Tibial artery (tissue), 4 donors: ENCODE results near the gene NUMBL.

Experiments used
- DNase-seq, 2 donors: peaks; one replicate each; pipeline ENCODE4 v3.0.0-alpha.2; 2019
- H3K27ac ChIP-seq, 2 donors: fragments of 200-600 bp; sonication (generic) in 1 of 2; 1 replicate in 1 of 2; 2 replicates in 1 of 2; pipeline ENCODE4 v1.5.1; 2018 to 2019; ENCODE audit warnings: mild to moderate bottlenecking in 1 of 2
- H3K27me3 ChIP-seq, 2 donors: fragments of 200-600 bp; sonication (generic) in 1 of 2; one replicate each; pipeline versions ENCODE4 v1.5.1 to v1.6.0; 2016 to 2019
- H3K36me3 ChIP-seq, 3 donors: fragments of 200-600 bp; sonication (generic) in 2 of 3; one replicate each; pipeline ENCODE4 v1.5.1; 2016 to 2019; ENCODE audit warnings: mild to moderate bottlenecking in 2 of 3
- H3K4me1 ChIP-seq, 4 donors: fragments of 200-600 bp; sonication (generic) in 2 of 4; 1 replicate in 3 of 4; 2 replicates in 1 of 4; pipeline ENCODE4 v1.5.1; 2016 to 2019
- H3K4me3 ChIP-seq, 2 donors: fragments of 200-600 bp; sonication (generic) in 1 of 2; 1 replicate in 1 of 2; 2 replicates in 1 of 2; pipeline ENCODE4 v1.5.1; 2018 to 2019; ENCODE audit warnings: mild to moderate bottlenecking in 2 of 2
- H3K9me3 ChIP-seq, 3 donors: fragments of 200-600 bp; sonication (generic) in 1 of 3; one replicate each; pipeline ENCODE4 v1.5.1; 2016 to 2019
- intact Hi-C: fragments of 100-400 bp; cut with DNase I; formaldehyde crosslinking; loops from one replicate; pipeline ENCODE4 v1.15.0; 2023; ENCODE audit warnings: low total_unique reads
- TF ChIP-seq, protein P1 (sequence below), 2 experiments: fragments of 200-600 bp in 1 of 2; fragments of 450-650 bp in 1 of 2; IDR thresholded peaks; one replicate each; pipeline ENCODE4 v1.5.1; 2017 to 2019; ENCODE audit warnings: antibody characterized with exemption in 2 of 2, mild to moderate bottlenecking in 1 of 2, moderate library complexity in 1 of 2

Gene NUMBL

DNA sequence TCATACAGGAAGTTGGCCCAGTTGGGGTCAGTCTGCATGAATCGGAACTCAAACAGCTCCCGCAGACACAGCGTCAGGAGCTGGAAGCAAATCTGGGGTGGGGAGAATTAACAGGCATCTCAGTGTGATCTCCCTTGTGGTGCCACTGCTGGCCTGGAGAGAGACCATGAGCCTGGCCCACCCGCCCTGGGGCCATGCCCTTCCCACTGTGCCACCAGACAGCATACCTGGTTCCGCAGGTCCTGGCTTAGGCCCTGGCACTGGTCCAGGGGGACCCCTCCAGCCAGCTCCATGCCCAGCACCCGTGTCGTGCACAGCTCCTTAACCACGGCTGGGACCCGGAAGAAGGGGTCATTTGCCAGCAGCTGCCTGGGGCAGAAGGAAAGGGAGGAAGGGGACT is 9.6 kb upstream of the NUMBL start:
- no peak overlapping the region for H3K4me3 ChIP-seq
- H3K36me3 ChIP-seq = peaks cover 16 to 84% (median 56%) of the 10 kb centered on the region in 3 donors
- intact Hi-C loops = no loop called here
- TF ChIP-seq, protein P1, sequence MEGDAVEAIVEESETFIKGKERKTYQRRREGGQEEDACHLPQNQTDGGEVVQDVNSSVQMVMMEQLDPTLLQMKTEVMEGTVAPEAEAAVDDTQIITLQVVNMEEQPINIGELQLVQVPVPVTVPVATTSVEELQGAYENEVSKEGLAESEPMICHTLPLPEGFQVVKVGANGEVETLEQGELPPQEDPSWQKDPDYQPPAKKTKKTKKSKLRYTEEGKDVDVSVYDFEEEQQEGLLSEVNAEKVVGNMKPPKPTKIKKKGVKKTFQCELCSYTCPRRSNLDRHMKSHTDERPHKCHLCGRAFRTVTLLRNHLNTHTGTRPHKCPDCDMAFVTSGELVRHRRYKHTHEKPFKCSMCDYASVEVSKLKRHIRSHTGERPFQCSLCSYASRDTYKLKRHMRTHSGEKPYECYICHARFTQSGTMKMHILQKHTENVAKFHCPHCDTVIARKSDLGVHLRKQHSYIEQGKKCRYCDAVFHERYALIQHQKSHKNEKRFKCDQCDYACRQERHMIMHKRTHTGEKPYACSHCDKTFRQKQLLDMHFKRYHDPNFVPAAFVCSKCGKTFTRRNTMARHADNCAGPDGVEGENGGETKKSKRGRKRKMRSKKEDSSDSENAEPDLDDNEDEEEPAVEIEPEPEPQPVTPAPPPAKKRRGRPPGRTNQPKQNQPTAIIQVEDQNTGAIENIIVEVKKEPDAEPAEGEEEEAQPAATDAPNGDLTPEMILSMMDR (IDR thresholded peaks at IDR 0.05) = no peak
- no peaks in the 10 kb centered on the region for H3K27me3 ChIP-seq
- no peak for DNase-seq
- H3K9me3 ChIP-seq = no peaks in the 10 kb centered on the region
- no peak overlapping the region for H3K27ac ChIP-seq
- no peaks in the 10 kb centered on the region for H3K4me1 ChIP-seq

DNA sequence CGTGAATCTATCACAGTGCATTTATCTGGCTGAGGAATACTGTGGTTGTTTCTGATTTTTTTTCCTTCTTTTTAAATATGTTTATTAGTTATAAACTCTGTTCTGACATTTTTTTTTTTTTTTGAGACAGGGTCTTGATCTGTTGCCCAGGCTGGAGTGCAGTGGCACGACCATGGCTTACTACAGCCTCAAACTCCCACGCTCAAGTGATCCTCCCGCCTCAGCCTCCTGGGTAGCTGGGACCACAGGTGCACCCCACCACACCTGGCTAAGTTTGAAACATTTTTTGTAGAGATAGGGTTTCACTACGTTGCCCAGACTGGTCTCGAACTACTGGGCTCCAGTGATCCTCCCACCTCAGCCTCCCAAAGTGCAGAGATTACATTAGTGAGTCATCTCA is 6.6 kb upstream of the NUMBL start:
- H3K27ac ChIP-seq = no peak overlapping the region
- H3K4me1 ChIP-seq = no peaks in the 10 kb centered on the region
- intact Hi-C loops = no loop called here
- no peak for DNase-seq
- H3K36me3 ChIP-seq = peaks cover 0 to 83% (median 39%) of the 10 kb centered on the region in 3 donors
- TF ChIP-seq, protein P1 (IDR thresholded peaks at IDR 0.05) = no peak
- no peak overlapping the region for H3K4me3 ChIP-seq
- H3K9me3 ChIP-seq = no peaks in the 10 kb centered on the region
- H3K27me3 ChIP-seq = no peaks in the 10 kb centered on the region

DNA sequence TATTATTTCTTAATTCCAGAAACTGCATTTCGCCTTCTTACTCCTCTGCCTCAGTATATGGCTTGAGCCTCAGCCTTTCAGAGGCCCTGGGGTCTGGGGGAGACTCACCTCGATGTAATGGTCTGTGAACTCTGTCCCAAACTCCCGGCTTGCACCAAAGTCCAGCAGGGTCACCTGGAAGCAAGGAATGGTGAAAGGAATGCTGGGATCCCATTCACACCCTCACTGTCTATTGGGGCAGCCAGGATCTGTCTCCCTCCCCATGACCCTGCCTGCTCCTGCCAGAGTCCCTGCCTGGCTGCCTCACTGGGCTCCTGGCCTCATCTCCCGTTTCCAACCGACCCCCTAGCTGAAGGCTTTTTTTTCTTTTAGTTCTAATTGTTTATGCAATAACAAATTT is 5.4 kb upstream of the NUMBL start:
- peaks cover 0 to 72% (median 28%) of the 10 kb centered on the region in 3 donors for H3K36me3 ChIP-seq

DNA sequence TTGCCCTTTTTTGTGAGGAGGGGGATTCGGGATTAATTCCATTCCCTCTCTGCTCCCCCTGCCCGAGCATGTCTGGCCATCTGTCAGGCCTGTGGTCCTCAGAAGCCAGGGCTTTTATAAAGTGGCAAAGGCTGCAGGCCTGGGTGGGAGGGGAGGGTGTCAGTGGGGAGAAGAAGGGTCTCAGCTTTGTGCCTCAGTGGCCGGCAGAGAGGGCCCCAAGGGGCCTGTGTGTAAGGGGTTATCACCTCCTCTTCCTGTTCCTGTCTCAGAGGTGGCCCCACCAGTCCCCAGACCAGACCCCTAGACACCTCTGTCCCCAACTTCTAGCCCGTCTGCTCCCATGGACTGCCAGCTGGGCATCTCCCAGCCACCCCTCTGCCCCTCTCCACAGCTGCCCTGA is 3.4 kb upstream of the NUMBL start:
- intact Hi-C loops = no loop called here
- H3K27me3 ChIP-seq = no peaks in the 10 kb centered on the region
- no peak overlapping the region for H3K27ac ChIP-seq
- no peak for DNase-seq
- H3K4me3 ChIP-seq = no peak overlapping the region
- TF ChIP-seq, protein P1 (IDR thresholded peaks at IDR 0.05) = no peak
- H3K9me3 ChIP-seq = no peaks in the 10 kb centered on the region
- H3K4me1 ChIP-seq = peaks cover 4 to 25% (median 12%) of the 10 kb centered on the region in 4 donors
- H3K36me3 ChIP-seq = peaks cover 0 to 53% (median 14%) of the 10 kb centered on the region in 3 donors

More for the DNA sequence above, 5.4 kb upstream of the NUMBL start:
- TF ChIP-seq, protein P1 (IDR thresholded peaks at IDR 0.05) = no peak
- DNase-seq = no peak
- peaks cover 4 to 10% (median 8%) of the 10 kb centered on the region in 4 donors for H3K4me1 ChIP-seq
- no peak overlapping the region for H3K4me3 ChIP-seq
- H3K9me3 ChIP-seq = no peaks in the 10 kb centered on the region
- H3K27ac ChIP-seq = no peak overlapping the region
- intact Hi-C loops = no loop called here
- no peaks in the 10 kb centered on the region for H3K27me3 ChIP-seq

DNA sequence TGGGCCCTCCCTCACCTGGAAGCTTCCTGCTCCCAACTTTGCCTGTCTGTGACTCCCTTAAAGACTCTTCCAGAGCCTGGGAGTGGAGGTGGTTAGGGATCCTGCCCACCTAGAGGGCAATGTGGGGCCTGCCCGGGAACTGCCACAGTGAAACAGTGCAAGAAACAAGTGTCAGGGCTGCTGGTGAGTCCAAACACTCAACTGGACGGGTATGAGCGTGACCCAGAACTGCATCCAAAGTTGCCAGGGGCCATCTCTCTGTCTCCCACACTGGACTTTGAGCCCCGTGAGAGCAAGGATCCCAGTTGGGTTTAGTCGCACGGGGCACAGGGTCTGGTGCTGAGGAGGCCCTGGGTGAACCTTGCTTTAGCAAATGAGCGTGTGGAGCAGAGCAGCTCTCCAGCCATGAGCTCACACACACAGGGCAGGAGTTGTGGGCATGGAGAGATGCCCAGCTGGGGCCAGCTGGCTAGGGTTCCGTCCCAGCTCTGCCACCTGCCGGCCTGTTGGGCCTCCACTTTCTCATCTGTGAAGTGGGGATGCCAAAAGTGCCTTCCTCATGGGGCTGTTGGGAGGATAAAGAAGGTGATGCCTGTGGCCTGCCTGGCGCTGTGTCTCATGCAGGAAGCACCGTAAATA is 2.8 kb upstream of the NUMBL start:
- no peak overlapping the region for H3K4me3 ChIP-seq
- H3K4me1 ChIP-seq = peaks cover 4 to 31% (median 16%) of the 10 kb centered on the region in 4 donors
- H3K27me3 ChIP-seq = no peaks in the 10 kb centered on the region
- H3K9me3 ChIP-seq = no peaks in the 10 kb centered on the region
- intact Hi-C loops = no loop called here
- DNase-seq = no peak
- TF ChIP-seq, protein P1 (IDR thresholded peaks at IDR 0.05) = no peak
- peaks cover 0 to 51% (median 14%) of the 10 kb centered on the region in 3 donors for H3K36me3 ChIP-seq
- H3K27ac ChIP-seq = peak overlapping the region in 1 of 2 donors; percentile 16
